ENCODE data around the gene KCTD16.

DNA sequence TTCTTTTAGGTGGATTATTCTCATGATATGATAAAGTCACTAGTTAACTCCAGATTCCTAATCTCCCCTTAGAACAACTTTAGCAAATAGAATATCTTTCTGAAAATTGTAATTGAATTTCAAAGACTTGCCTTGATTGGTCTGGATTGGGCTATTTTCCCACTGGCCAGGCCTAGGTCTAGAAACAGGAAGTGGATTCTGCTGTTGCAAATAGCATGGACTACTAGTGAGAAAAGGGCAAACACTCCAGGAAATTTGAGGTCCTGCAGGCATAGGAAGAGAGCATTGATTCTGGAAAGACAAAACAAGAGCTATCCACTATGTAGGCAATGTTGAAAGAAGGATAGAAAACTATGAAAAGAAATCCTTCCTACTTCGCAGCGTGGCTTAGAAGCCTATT lies 113.4 kb downstream of the KCTD16 start:
- no peak for TF ChIP-seq ZNF639 (tag by site-specific recombination; IDR thresholded peaks at IDR 0.05)
- TF ChIP-seq ZNF292 (tag by site-specific recombination; IDR thresholded peaks at IDR 0.05; ENCODE audit: borderline replicate concordance, low read depth): no peak
- TF ChIP-seq, protein P1, sequence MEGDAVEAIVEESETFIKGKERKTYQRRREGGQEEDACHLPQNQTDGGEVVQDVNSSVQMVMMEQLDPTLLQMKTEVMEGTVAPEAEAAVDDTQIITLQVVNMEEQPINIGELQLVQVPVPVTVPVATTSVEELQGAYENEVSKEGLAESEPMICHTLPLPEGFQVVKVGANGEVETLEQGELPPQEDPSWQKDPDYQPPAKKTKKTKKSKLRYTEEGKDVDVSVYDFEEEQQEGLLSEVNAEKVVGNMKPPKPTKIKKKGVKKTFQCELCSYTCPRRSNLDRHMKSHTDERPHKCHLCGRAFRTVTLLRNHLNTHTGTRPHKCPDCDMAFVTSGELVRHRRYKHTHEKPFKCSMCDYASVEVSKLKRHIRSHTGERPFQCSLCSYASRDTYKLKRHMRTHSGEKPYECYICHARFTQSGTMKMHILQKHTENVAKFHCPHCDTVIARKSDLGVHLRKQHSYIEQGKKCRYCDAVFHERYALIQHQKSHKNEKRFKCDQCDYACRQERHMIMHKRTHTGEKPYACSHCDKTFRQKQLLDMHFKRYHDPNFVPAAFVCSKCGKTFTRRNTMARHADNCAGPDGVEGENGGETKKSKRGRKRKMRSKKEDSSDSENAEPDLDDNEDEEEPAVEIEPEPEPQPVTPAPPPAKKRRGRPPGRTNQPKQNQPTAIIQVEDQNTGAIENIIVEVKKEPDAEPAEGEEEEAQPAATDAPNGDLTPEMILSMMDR (tag by site-specific recombination; IDR thresholded peaks at IDR 0.05): no peak
